Stimulated activated memory B cell treated with anti-CD40 and anti-IgM and Interleukin-4, amounts not matched to agents 10 μg/mL and 1 μg/mL and 100 μg/mL, for 72 hours (primary cell): ENCODE results near the gene DENND6A.
"Not testable (repeated sequence)": the region's sequence is repeated elsewhere in the genome, so short reads cannot be mapped to it uniquely, and the experiment has no call there.

Experiments
- ATAC-seq: fragments of 150-1000 bp; cut with Tn5 transposase; 2 replicates; pipeline ENCODE4 v1.10.0; 2021
- H3K27ac Mint-ChIP-seq: one replicate; pipeline ENCODE4 v1.8.0; 2022; ENCODE audit warnings: mild to moderate bottlenecking, mixed read lengths
- H3K27me3 Mint-ChIP-seq: one replicate; pipeline ENCODE4 v1.8.0; 2022; ENCODE audit warnings: mixed read lengths
- H3K36me3 Mint-ChIP-seq: one replicate; pipeline ENCODE4 v1.8.0; 2022; ENCODE audit warnings: mixed read lengths
- H3K4me1 Mint-ChIP-seq: one replicate; pipeline ENCODE4 v1.8.0; 2022; ENCODE audit warnings: mixed read lengths
- H3K4me3 Mint-ChIP-seq: one replicate; pipeline ENCODE4 v1.8.0; 2022; ENCODE audit warnings: mild to moderate bottlenecking, moderate library complexity, mixed read lengths
- H3K9me3 Mint-ChIP-seq: one replicate; pipeline ENCODE4 v1.8.0; 2022; ENCODE audit warnings: mixed read lengths

The DENND6A gene

GRCh38 chr3:57675530-57675929, 17.3 kb downstream of the DENND6A start:
- H3K27ac Mint-ChIP-seq = peak overlapping the region; percentile 54
- peaks cover 3% of the 10 kb centered on the region for H3K9me3 Mint-ChIP-seq
- no peaks in the 10 kb centered on the region for H3K27me3 Mint-ChIP-seq
- peaks cover 33% of the 10 kb centered on the region for H3K4me1 Mint-ChIP-seq
- no peak overlapping the region for H3K4me3 Mint-ChIP-seq
- no peak for ATAC-seq
- peaks cover 21% of the 10 kb centered on the region for H3K36me3 Mint-ChIP-seq

DNA sequence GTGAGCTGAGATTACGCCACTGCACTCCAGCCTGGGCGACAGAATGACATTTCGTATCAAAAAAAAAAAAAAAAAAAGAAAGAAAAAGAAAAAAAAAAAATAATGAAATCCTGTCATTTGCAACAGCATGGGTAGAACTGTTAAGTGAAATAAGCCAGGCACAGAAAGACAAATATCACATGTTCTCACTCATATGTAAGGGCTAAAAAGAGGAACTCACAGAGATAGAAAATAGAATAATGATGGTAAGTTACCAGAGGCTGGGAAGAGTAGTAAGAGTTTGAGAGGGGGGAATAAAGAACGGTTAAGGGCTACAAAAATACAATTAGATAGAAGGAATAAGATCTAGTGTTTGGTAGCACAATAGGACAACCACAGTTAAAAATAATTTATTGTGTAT, 19.7 kb downstream of the DENND6A start:
- H3K36me3 Mint-ChIP-seq = peaks cover 11% of the 10 kb centered on the region
- peaks cover 40% of the 10 kb centered on the region for H3K4me1 Mint-ChIP-seq
- ATAC-seq = no peak
- peaks cover 3% of the 10 kb centered on the region for H3K9me3 Mint-ChIP-seq
- no peak overlapping the region for H3K4me3 Mint-ChIP-seq
- peak overlapping the region; percentile 58 for H3K27ac Mint-ChIP-seq
- H3K27me3 Mint-ChIP-seq = no peaks in the 10 kb centered on the region

- Mint-ChIP-seq H3K27ac (peak overlapping the region; percentile 93), H3K4me1 (peaks cover 35% of the 10 kb centered on the region), H3K4me3 (no peak overlapping the region), H3K36me3 (peaks cover 11% of the 10 kb centered on the region), H3K9me3 (peaks cover 3% of the 10 kb centered on the region), H3K27me3 (no peaks in the 10 kb centered on the region)
- ATAC-seq = peak; percentile 37
These were observed 22.3 kb downstream of the DENND6A start for GRCh38 chr3:57670543-57670942.

GRCh38 chr3:57661404-57661803, 31.5 kb downstream of the DENND6A start:
- Mint-ChIP-seq H3K4me1 (no peaks in the 10 kb centered on the region), H3K27ac (no peak overlapping the region), H3K4me3 (no peak overlapping the region), H3K27me3 (no peaks in the 10 kb centered on the region), H3K9me3 (no peaks in the 10 kb centered on the region), H3K36me3 (peaks cover 26% of the 10 kb centered on the region)
- ATAC-seq = no peak

- H3K27ac Mint-ChIP-seq = peak overlapping the region; percentile 54
- H3K36me3 Mint-ChIP-seq = peaks cover 33% of the 10 kb centered on the region
- H3K4me1 Mint-ChIP-seq = no peaks in the 10 kb centered on the region
- ATAC-seq = no peak
- no peak overlapping the region for H3K4me3 Mint-ChIP-seq
- H3K9me3 Mint-ChIP-seq = no peaks in the 10 kb centered on the region
- no peaks in the 10 kb centered on the region for H3K27me3 Mint-ChIP-seq
These were observed 33.0 kb downstream of the DENND6A start for GRCh38 chr3:57659806-57660439.

- ATAC-seq = no peak
- Mint-ChIP-seq H3K4me3 (no peak overlapping the region), H3K27me3 (no peaks in the 10 kb centered on the region), H3K9me3 (no peaks in the 10 kb centered on the region), H3K4me1 (no peaks in the 10 kb centered on the region), H3K27ac (peak overlapping the region; percentile 54), H3K36me3 (peaks cover 31% of the 10 kb centered on the region)
These were observed 33.7 kb downstream of the DENND6A start for GRCh38 chr3:57659004-57659673.

- no peak overlapping the region for H3K4me3 Mint-ChIP-seq
- H3K27me3 Mint-ChIP-seq = no peaks in the 10 kb centered on the region
- no peaks in the 10 kb centered on the region for H3K9me3 Mint-ChIP-seq
- peaks cover 27% of the 10 kb centered on the region for H3K36me3 Mint-ChIP-seq
- no peaks in the 10 kb centered on the region for H3K4me1 Mint-ChIP-seq
- ATAC-seq = no peak
- H3K27ac Mint-ChIP-seq = peak overlapping the region; percentile 54
These were observed 34.3 kb downstream of the DENND6A start for GRCh38 chr3:57658536-57658935.

DNA sequence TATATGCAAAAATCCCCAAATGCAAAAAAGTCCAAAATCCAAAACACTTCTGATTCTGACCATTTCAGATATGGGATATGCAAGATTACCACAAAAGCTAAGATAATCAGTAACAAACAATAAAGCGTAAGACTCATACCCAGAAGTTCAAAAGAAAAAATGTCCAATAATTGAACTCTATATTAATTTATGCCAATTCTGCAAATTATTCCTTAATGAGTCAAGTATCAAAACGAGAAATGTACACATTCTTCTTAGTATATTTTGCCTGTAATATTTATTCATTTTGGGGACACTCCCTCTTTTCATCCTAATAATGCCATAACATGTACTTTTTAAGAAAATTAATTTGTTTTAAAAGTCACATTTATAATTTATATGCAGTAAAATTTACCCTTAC, 37.1 kb downstream of the DENND6A start:
- Mint-ChIP-seq H3K4me1 (no peaks in the 10 kb centered on the region), H3K27ac (no peak overlapping the region), H3K4me3 (no peak overlapping the region), H3K9me3 (no peaks in the 10 kb centered on the region), H3K36me3 (peaks cover 35% of the 10 kb centered on the region), H3K27me3 (no peaks in the 10 kb centered on the region)
- no peak for ATAC-seq

DNA sequence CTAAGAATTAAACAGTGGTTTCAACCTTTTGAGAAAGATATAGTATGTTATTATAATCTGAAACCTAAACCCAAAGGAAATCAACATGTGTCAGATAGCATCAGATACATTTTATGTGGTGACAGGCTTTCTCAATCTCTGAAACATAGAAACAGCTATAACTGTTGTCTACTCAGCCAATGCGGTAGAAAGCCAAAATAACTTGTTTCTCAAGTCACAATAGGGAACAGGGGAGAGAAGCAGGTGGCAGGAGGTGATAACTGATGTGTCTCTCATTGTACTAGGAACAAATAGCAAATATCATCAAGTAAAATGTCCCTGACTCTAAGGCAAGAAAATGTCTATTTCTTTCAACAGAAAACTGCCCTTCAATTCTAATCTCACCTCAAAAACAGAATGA, 38.6 kb downstream of the DENND6A start:
- H3K4me3 Mint-ChIP-seq = no peak overlapping the region
- H3K4me1 Mint-ChIP-seq = no peaks in the 10 kb centered on the region
- peaks cover 40% of the 10 kb centered on the region for H3K36me3 Mint-ChIP-seq
- H3K9me3 Mint-ChIP-seq = peaks cover 5% of the 10 kb centered on the region
- no peak overlapping the region for H3K27ac Mint-ChIP-seq
- H3K27me3 Mint-ChIP-seq = no peaks in the 10 kb centered on the region
- ATAC-seq = no peak

DNA sequence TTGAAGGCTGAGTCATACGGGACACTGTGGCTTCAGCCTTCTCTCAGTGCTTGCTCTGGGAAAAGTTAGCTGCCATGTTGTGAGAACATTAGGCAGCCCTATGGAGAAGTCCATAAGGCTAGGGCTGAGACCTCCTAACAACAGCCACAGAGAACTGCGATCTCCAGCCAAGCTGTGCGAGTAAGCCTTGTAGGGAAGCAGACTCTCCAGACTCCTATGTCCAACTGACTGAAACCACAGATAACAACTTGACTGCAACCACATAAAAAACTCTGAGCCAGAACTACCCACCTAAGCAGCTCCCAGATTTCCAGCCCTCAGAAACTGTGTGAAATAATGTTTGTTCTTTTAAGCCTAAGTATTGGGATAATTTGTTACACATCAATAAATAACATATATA, 40.7 kb downstream of the DENND6A start:
- Mint-ChIP-seq H3K27me3 (no peaks in the 10 kb centered on the region), H3K4me3 (no peak overlapping the region), H3K9me3 (peaks cover 15% of the 10 kb centered on the region), H3K36me3 (peaks cover 56% of the 10 kb centered on the region), H3K27ac (no peak overlapping the region), H3K4me1 (peaks cover 6% of the 10 kb centered on the region)
- ATAC-seq = no peak

- H3K27ac Mint-ChIP-seq = peak overlapping the region; percentile 6
- no peak overlapping the region for H3K4me3 Mint-ChIP-seq
- no peak for ATAC-seq
- H3K9me3 Mint-ChIP-seq = peaks cover 15% of the 10 kb centered on the region
- H3K27me3 Mint-ChIP-seq = no peaks in the 10 kb centered on the region
- H3K36me3 Mint-ChIP-seq = peaks cover 68% of the 10 kb centered on the region
- H3K4me1 Mint-ChIP-seq = peaks cover 10% of the 10 kb centered on the region
These were observed 45.5 kb downstream of the DENND6A start for GRCh38 chr3:57647292-57647940.

GRCh38 chr3:57646723-57647122, 46.2 kb downstream of the DENND6A start:
- no peaks in the 10 kb centered on the region for H3K27me3 Mint-ChIP-seq
- no peak overlapping the region for H3K4me3 Mint-ChIP-seq
- peak overlapping the region; percentile 6 for H3K27ac Mint-ChIP-seq
- peaks cover 15% of the 10 kb centered on the region for H3K9me3 Mint-ChIP-seq
- H3K4me1 Mint-ChIP-seq = peaks cover 10% of the 10 kb centered on the region
- no peak for ATAC-seq
- peaks cover 75% of the 10 kb centered on the region for H3K36me3 Mint-ChIP-seq

GRCh38 chr3:57644740-57645139, 48.1 kb downstream of the DENND6A start:
- Mint-ChIP-seq H3K27ac (no peak overlapping the region), H3K4me3 (no peak overlapping the region), H3K36me3 (peaks cover 70% of the 10 kb centered on the region), H3K27me3 (no peaks in the 10 kb centered on the region), H3K9me3 (peaks cover 13% of the 10 kb centered on the region), H3K4me1 (peaks cover 10% of the 10 kb centered on the region)
- no peak for ATAC-seq

GRCh38 chr3:57637391-57637790, 55.5 kb downstream of the DENND6A start:
- H3K4me1 Mint-ChIP-seq = no peaks in the 10 kb centered on the region
- H3K4me3 Mint-ChIP-seq = no peak overlapping the region
- no peaks in the 10 kb centered on the region for H3K27me3 Mint-ChIP-seq
- no peaks in the 10 kb centered on the region for H3K9me3 Mint-ChIP-seq
- no peak overlapping the region for H3K27ac Mint-ChIP-seq
- no peak for ATAC-seq
- H3K36me3 Mint-ChIP-seq = peaks cover 48% of the 10 kb centered on the region

- not testable (repeated sequence) for H3K27ac Mint-ChIP-seq, ATAC-seq, H3K4me1 Mint-ChIP-seq, H3K27me3 Mint-ChIP-seq, H3K9me3 Mint-ChIP-seq, H3K4me3 Mint-ChIP-seq
- H3K36me3 Mint-ChIP-seq = peaks cover 31% of the 10 kb centered on the region
These were observed 58.6 kb downstream of the DENND6A start for GRCh38 chr3:57634259-57634658.

DNA sequence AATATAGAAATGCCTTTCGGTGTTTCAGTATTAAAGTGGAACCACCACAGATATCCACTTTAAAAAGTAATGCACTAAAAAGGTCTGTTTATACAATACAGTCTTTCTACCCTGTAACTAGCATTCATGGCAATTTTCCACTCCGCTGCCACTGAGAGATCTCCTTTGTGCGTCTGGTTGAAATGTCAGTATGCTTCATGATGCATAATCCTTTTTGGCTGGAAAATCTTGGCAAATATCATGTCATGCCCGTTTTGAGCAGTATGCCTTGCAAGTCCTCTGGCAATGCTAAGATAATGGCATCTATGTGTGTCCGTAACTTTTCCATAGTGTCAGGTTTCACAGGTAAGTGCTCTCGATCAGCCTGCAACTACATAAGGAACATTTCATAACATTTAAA, 64.9 kb downstream of the DENND6A start:
- Mint-ChIP-seq H3K9me3 (no peaks in the 10 kb centered on the region), H3K4me1 (no peaks in the 10 kb centered on the region), H3K27me3 (no peaks in the 10 kb centered on the region), H3K27ac (no peak overlapping the region), H3K36me3 (peaks cover 31% of the 10 kb centered on the region), H3K4me3 (no peak overlapping the region)
- no peak for ATAC-seq
